SK-N-MC (cell line): ENCODE results near the gene PCBD1.

ENCODE experiments used
- DNase-seq: peaks from one replicate; pipeline ENCODE4 v3.0.0-alpha.2; 2011; ENCODE audit warnings: low read depth, low spot score
- H3K27ac ChIP-seq: fragments of 200-600 bp; sonication (generic); 2 replicates; pipeline ENCODE4 v1.5.1; 2016; ENCODE audit warnings: mixed run types
- H3K36me3 ChIP-seq: fragments of 200-600 bp; sonication (generic); 2 replicates; pipeline ENCODE4 v1.6.1; 2017; ENCODE audit warnings: antibody characterized with exemption, low read length, mixed read lengths; ENCODE audit not compliant: insufficient read depth
- H3K4me3 ChIP-seq: fragments of 200-600 bp; sonication (generic); 2 replicates; pipeline ENCODE4 v1.5.1; 2016
- H3K9ac ChIP-seq: fragments of 200-600 bp; sonication (generic); 2 replicates; pipeline ENCODE4 v1.8.0; 2017; ENCODE audit warnings: mixed run types, mixed read lengths; ENCODE audit not compliant: insufficient read length
- H3K9me3 ChIP-seq: fragments of 200-600 bp; sonication (generic); 2 replicates; pipeline ENCODE4 v1.6.1; 2017; ENCODE audit warnings: low read depth, mild to moderate bottlenecking, antibody characterized with exemption, low read length, moderate library complexity, mixed read lengths
- EZH2 ChIP-seq: fragments of 200-600 bp; sonication (generic); IDR thresholded peaks from one replicate; pipeline ENCODE4 v1.6.1; 2017; ENCODE audit warnings: antibody characterized with exemption
- FOXP2 ChIP-seq: optimal IDR thresholded peaks from 2 replicates; pipeline ENCODE3; 2011; ENCODE audit warnings: mild to moderate bottlenecking, moderate library complexity; ENCODE audit not compliant: insufficient read depth; ENCODE audit errors: extremely low read length, control extremely low read depth
- POLR2AphosphoS5 ChIP-seq: IDR thresholded peaks from 2 replicates; pipeline ENCODE4 v1.6.1; 2012; ENCODE audit warnings: mild to moderate bottlenecking, low read depth, low read length, borderline replicate concordance

Gene PCBD1

DNA sequence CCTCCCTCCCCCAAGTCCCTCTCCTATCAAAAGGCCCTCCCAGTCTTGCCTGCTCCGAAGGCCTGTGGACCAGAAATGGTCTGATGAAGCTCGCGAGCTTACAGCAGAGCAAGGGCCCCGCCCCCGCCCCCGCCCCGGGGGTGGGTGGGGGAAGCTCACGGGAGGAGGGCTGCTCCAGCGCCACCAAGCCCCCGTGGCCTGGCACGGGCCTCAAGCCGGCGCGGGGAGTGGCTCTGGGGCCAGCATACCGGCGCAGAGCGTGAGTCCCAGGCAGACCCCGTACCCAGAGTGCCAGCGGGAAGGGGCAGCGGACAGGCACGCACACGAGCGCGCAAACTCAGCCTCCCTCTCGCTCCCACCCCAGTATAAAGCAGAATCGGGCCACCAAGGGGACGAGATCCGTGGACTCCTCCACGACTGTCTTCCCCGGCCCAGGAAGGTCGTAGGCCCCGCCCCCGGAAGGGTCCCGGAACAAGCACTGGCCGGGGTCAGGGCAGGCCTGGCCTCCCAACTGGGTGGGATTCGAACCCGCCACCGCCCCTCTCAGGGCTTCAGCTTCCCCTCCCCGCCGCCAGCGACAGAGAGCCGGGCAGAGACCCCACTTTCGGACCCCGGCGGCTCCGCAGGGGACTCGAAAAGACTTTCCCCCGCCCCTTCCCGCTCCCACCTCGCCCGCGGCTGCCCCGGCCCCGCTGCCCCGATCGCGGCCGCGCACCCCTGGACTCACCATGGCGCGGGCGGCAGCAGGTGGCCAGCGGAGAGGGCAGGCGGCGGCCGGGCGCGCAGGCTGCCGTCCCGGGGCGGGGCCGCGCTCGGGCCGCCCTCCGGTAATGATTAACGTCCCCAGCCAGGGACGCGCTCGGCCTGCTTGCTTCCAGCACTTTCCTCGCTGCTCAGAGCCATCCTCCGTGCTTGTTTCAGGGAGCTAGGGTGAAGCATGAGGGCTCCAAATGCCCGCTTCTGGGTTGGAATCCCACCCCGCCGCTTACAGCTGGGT lies at the start of gene PCBD1:
Gene PCBD1 (minus strand): TSS at position 762 of the 997 bp plus-strand sequence. CDS start 32 bp downstream, at position 730.
- Histone ChIP-seq H3K27ac (no peak within 1 kb of the TSS), H3K36me3 (no peaks in the 10 kb centered on the region; the same call in 1 of the 2 replicates), H3K9me3 (no peaks in the 10 kb centered on the region), H3K4me3 (peak within 1 kb of the TSS; percentile 78), H3K9ac (peak within 1 kb of the TSS; percentile 55)
- no peak for TF ChIP-seq EZH2
- TF ChIP-seq POLR2AphosphoS5: no peak
- no peak for TF ChIP-seq FOXP2
- no peak for DNase-seq

DNA sequence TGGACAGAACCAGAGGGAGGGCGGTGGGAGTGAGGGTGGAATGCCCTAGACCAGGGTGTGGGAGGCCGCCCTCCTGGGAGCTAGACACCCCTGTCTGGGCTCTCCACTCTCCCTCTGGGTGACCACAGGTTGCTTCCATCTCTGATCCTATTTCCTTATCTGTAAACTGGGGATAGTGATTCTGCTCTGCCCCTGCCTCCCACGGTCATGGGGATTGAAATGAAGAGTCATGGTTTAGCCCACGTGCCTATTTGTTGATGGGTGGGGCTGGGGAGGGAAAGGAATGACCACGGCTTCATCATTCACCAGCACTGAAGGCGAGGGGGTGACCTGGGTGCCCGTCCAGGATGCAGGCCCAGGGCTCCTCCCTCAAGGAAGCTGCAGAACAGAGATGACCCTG lies 49.3 kb upstream of the PCBD1 start:
- no peak for DNase-seq
- no peaks in the 10 kb centered on the region for H3K36me3 ChIP-seq

DNA sequence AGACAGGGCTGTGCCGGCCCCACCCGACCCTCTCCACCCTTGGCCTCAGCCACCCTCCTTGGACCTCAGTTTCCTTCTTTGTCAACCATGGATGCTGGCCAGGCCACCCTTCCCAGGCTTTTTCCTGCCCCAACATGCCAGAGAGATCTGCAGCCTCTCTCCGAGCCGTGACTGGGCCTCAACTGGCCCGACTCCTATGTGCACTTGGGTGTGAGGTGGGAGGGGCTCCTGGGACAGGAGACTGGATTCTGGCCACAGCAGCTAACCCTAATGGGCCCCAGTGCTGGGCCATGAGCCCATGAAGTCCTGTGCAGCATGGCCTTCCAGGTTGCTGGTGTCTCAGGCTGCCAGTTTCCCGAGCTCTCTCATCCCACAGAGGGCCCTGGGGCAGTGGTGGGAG lies 47.7 kb upstream of the PCBD1 start:
- no peak for DNase-seq
- no peak overlapping the region for H3K27ac ChIP-seq
- H3K9me3 ChIP-seq: no peaks in the 10 kb centered on the region

More for the DNA sequence above, 49.3 kb upstream of the PCBD1 start:
- Histone ChIP-seq H3K27ac (no peak overlapping the region), H3K9ac (no peak overlapping the region), H3K9me3 (no peaks in the 10 kb centered on the region), H3K4me3 (no peak overlapping the region)
- TF ChIP-seq EZH2 (no peak), FOXP2 (no peak), POLR2AphosphoS5 (no peak)

DNA sequence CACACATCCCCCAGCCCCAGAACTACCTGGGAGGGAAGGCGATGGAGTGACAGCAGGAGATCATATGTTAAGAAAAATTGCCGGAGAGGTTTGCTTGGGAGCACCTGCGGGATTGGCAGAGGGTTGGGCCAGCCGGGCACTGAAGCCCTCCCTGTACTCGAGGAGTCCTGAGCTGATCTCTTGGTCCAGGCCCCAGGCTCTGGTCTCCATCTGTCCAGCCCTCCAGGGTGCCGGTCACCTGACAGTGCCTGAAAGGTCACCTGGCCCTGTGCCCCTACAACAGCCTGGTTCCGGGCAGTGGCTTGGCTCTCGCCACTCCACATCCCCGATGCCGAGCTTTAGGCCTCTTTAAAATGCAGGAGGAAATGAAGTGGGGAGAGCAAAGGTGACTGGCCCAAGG lies 47.3 kb upstream of the PCBD1 start:
- Histone ChIP-seq H3K27ac (no peak overlapping the region), H3K36me3 (no peaks in the 10 kb centered on the region), H3K9me3 (no peaks in the 10 kb centered on the region), H3K4me3 (no peak overlapping the region), H3K9ac (no peak overlapping the region)
- TF ChIP-seq FOXP2 (no peak), POLR2AphosphoS5 (no peak), EZH2 (no peak)
- no peak for DNase-seq

More for the DNA sequence above, 47.7 kb upstream of the PCBD1 start:
- H3K4me3 ChIP-seq: no peak overlapping the region
- TF ChIP-seq POLR2AphosphoS5: no peak
- no peak for TF ChIP-seq EZH2
- no peak for TF ChIP-seq FOXP2
- no peaks in the 10 kb centered on the region for H3K36me3 ChIP-seq
- no peak overlapping the region for H3K9ac ChIP-seq

DNA sequence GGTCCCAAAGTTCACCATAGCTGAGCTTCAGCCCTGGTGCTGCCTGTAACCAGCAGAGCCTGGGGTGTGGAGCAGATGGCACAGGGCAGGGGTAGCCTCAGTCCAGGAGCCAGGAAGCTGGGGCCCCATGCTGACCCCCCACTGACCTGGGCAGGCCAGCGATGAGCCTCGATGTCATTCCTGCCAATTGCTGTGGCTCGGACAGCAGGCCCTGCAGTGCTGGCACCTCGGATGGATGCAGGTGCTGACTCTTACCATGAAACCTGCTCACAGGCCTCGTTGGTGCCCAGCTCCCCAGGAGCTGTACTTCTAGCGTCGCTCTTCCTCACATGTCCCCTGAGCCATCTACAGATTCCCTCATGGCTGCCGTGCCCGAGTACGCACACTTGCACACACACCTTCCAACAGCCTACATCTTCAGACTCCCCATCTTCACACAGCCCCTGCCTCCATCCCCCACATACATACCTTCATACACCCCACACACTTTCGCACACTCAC lies 46.8 kb upstream of the PCBD1 start:
- DNase-seq: no peak
- no peaks in the 10 kb centered on the region for H3K36me3 ChIP-seq
- H3K9me3 ChIP-seq: no peaks in the 10 kb centered on the region
- H3K27ac ChIP-seq: no peak overlapping the region
- H3K9ac ChIP-seq: no peak overlapping the region
- H3K4me3 ChIP-seq: no peak overlapping the region
- TF ChIP-seq EZH2 (no peak), POLR2AphosphoS5 (no peak), FOXP2 (no peak)

DNA sequence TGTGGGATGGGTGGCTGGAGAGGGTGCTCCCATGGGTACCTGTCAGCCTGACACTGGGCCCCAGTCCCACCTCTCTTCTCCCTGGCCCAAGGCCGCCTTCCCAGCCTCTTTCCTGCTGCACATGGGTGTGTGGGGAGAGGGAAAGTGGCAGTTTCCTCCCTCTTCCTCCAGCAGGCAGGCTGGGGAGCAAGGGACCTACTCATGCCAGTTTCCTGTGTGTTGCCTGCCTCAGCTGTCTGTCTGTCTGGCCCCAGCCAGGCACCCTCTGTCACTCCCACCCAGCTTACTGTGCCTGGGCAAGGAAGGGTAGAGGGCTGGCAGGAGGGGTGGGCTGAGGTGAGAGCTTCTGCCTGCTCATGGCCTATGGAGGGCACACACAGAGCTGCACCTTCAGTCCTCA lies 46.3 kb upstream of the PCBD1 start:
- DNase-seq: no peak
- H3K9me3 ChIP-seq: no peaks in the 10 kb centered on the region
- H3K9ac ChIP-seq: no peak overlapping the region
- H3K4me3 ChIP-seq: no peak overlapping the region
- no peak for TF ChIP-seq POLR2AphosphoS5
- no peak for TF ChIP-seq FOXP2
- no peak for TF ChIP-seq EZH2
- H3K27ac ChIP-seq: no peak overlapping the region
- H3K36me3 ChIP-seq: no peaks in the 10 kb centered on the region

DNA sequence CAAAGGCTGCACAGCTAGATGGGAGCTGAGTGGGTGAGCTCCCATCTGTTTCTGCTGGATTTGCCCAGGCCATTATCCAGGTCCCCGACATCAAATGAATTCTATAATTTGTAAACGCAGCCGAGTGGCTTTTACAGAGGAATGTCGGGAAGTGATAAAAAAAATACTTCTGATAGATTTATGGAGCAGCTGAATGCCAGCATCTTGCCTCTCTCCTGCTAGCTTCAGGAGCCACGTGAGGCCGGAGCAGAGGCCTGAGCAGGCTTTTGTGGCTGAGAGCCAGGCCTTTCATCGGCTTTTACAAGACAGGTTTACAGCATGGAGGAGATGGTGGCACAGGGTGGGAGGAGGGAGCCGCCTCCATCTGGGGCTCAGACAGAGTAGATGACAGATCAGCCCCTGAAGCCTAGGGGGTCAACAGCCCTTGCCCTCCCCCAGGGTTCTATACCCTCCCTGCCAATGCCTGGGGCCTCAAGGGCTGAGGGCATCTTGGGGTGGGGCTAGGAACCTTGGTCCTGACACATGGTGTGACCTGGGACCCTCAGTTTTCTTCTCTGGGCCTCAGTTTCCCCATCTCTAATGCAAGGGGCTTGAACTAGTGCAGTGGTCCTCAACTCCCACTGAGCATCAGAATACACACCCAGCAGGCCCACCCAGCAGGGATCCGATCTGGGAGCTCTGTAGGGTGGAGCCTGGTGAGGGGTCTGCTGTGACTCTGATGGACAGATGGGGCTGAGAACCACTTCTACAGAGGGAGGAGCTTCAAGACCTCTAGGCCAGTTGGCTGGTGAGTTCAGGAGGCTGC lies 44.2 kb upstream of the PCBD1 start:
- H3K27ac ChIP-seq: no peak overlapping the region
- H3K9ac ChIP-seq: no peak overlapping the region
- no peaks in the 10 kb centered on the region for H3K36me3 ChIP-seq
- DNase-seq: no peak
- TF ChIP-seq FOXP2 (no peak), EZH2 (no peak), POLR2AphosphoS5 (no peak)
- no peaks in the 10 kb centered on the region for H3K9me3 ChIP-seq
- no peak overlapping the region for H3K4me3 ChIP-seq
